Hepatocyte (in vitro differentiated cells): ENCODE data around the gene SMNDC1. TPM values are rescaled to one million over a fixed set of nuclear protein-coding genes. Genes with fewer than 3 reads are reported as not detected.

Experiments
- DNase-seq: peaks from one replicate; pipeline ENCODE4 v3.0.0-alpha.2; 2016; ENCODE audit warnings: low spot score
- H2AFZ ChIP-seq: fragments of 200-600 bp; sonication (generic); 2 replicates; pipeline ENCODE4 v1.6.0; 2016; ENCODE audit warnings: antibody characterized with exemption, mild to moderate bottlenecking
- H3K27ac ChIP-seq: fragments of 200-600 bp; sonication (generic); 2 replicates; pipeline ENCODE4 v1.5.1; 2016; ENCODE audit warnings: mild to moderate bottlenecking
- H3K27me3 ChIP-seq: fragments of 200-600 bp; sonication (generic); 2 replicates; pipeline ENCODE4 v1.6.1; 2016
- H3K36me3 ChIP-seq: fragments of 200-600 bp; sonication (generic); replicated peaks from 2 replicates; pipeline ENCODE4 v1.5.1; 2016; ENCODE audit warnings: low read depth; ENCODE audit not compliant: insufficient read depth
- H3K4me1 ChIP-seq: fragments of 200-600 bp; sonication (generic); 2 replicates; pipeline ENCODE4 v1.5.1; 2016; ENCODE audit warnings: mild to moderate bottlenecking, moderate library complexity; ENCODE audit not compliant: insufficient read depth
- H3K4me2 ChIP-seq: fragments of 200-600 bp; sonication (generic); 2 replicates; pipeline ENCODE4 v1.6.0; 2016
- H3K4me3 ChIP-seq: fragments of 200-600 bp; sonication (generic); 2 replicates; pipeline ENCODE4 v1.5.1; 2016; ENCODE audit warnings: mild to moderate bottlenecking
- H3K79me2 ChIP-seq: fragments of 200-600 bp; sonication (generic); 2 replicates; pipeline ENCODE4 v1.6.0; 2017; ENCODE audit warnings: mild to moderate bottlenecking
- H3K9me2 ChIP-seq: fragments of 200-600 bp; sonication (generic); replicated peaks from 2 replicates; pipeline ENCODE4 v1.6.0; 2017; ENCODE audit warnings: mild to moderate bottlenecking; ENCODE audit not compliant: insufficient read depth
- H3K9me3 ChIP-seq: fragments of 200-600 bp; sonication (generic); 2 replicates; pipeline ENCODE4 v1.5.1; 2016; ENCODE audit warnings: low read depth, mild to moderate bottlenecking
- H4K20me1 ChIP-seq: fragments of 200-600 bp; sonication (generic); 2 replicates; pipeline ENCODE4 v1.6.0; 2016; ENCODE audit warnings: mild to moderate bottlenecking; ENCODE audit not compliant: insufficient read depth, poor library complexity, severe bottlenecking
- CTCF ChIP-seq: fragments of 200-600 bp; sonication (generic); IDR thresholded peaks from 2 replicates; pipeline ENCODE4 v1.5.1; 2016; ENCODE audit warnings: antibody characterized with exemption, mild to moderate bottlenecking; ENCODE audit not compliant: poor library complexity
- EZH2 ChIP-seq: fragments of 200-600 bp; sonication (generic); IDR thresholded peaks from 2 replicates; pipeline ENCODE4 v1.6.1; 2016; ENCODE audit warnings: antibody characterized with exemption, mild to moderate bottlenecking, borderline replicate concordance
- EZH2phosphoT487 ChIP-seq: fragments of 200-600 bp; sonication (generic); IDR thresholded peaks from one replicate; pipeline ENCODE4 v1.6.1; 2018; ENCODE audit warnings: antibody characterized with exemption, mild to moderate bottlenecking, low read depth, moderate library complexity; ENCODE audit not compliant: unreplicated experiment, severe bottlenecking
- WGBS: methylation state at CpG from one replicate; pipeline ENCODE4 v1.1.6; 2016; ENCODE audit warnings: low lambda C conversion rate; ENCODE audit errors: missing lambda C conversion rate; 5-methylcytosine and 5-hydroxymethylcytosine counted together
- polyA plus RNA-seq: library from polyadenylated mRNA; unstranded; fragments of >200 nt; fragmentation: Nextera tagmentation; extraction: Ambion mirVana; gene quantifications from 2 replicates; pipeline ENCODE4 v1.2.1, GENCODE V29; 2016
- total RNA-seq: library from RNA; depleted of rRNA; stranded (reverse); fragments of >200 nt; gene quantifications from 2 replicates; pipeline ENCODE4 v1.2.3, GENCODE V29; 2014

Gene SMNDC1
- total and polyA plus RNA-seq, 2 experiments from 2014 or later, result 13.6 to 14.3 TPM

GRCh38 chr10:110311357-110311949, 6.7 kb upstream of the SMNDC1 start:
- WGBS, result 3% methylated on average over 3 of the region's 3 CpGs
- no peaks in the 10 kb centered on the region for H3K9me2 ChIP-seq

GRCh38 chr10:110310741-110311140, 6.0 kb upstream of the SMNDC1 start:
- Histone ChIP-seq H3K79me2 (no peaks in the 10 kb centered on the region), H3K4me2 (no peak overlapping the region), H3K9me3 (no peaks in the 10 kb centered on the region), H3K4me3 (no peak overlapping the region), H2AFZ (no peak overlapping the region), H3K36me3 (no peaks in the 10 kb centered on the region), H3K27ac (no peak overlapping the region), H3K9me2 (no peaks in the 10 kb centered on the region), H3K27me3 (no peaks in the 10 kb centered on the region), H3K4me1 (no peaks in the 10 kb centered on the region), H4K20me1 (no peaks in the 10 kb centered on the region)
- no peak for DNase-seq
- 47% methylated on average over 3 of the region's 3 CpGs for WGBS
- no peak for TF ChIP-seq CTCF
- TF ChIP-seq EZH2, result no peak
- TF ChIP-seq EZH2phosphoT487, result no peak

More at GRCh38 chr10:110311357-110311949, 6.7 kb upstream of the SMNDC1 start:
- Histone ChIP-seq H3K4me1 (no peaks in the 10 kb centered on the region), H3K27me3 (no peaks in the 10 kb centered on the region), H3K36me3 (no peaks in the 10 kb centered on the region), H3K9me3 (no peaks in the 10 kb centered on the region), H3K4me2 (peak overlapping the region; percentile 35), H3K4me3 (no peak overlapping the region), H3K27ac (no peak overlapping the region), H3K79me2 (no peaks in the 10 kb centered on the region), H2AFZ (no peak overlapping the region), H4K20me1 (no peaks in the 10 kb centered on the region)
- TF ChIP-seq CTCF, result peak; percentile 78
- TF ChIP-seq EZH2, result no peak
- no peak for TF ChIP-seq EZH2phosphoT487
- DNase-seq, result peak; percentile 81

- Histone ChIP-seq H3K27me3 (no peaks in the 10 kb centered on the region), H3K27ac (no peak overlapping the region), H3K79me2 (peaks cover 17% of the 10 kb centered on the region), H3K4me1 (peaks cover 8% of the 10 kb centered on the region), H2AFZ (no peak overlapping the region), H4K20me1 (peaks cover 11% of the 10 kb centered on the region), H3K4me2 (no peak overlapping the region), H3K36me3 (no peaks in the 10 kb centered on the region), H3K9me2 (no peaks in the 10 kb centered on the region), H3K9me3 (no peaks in the 10 kb centered on the region), H3K4me3 (no peak overlapping the region)
- WGBS, result 81% methylated on average over 4 of the region's 4 CpGs
- no peak for DNase-seq
- TF ChIP-seq EZH2 (no peak), CTCF (no peak), EZH2phosphoT487 (no peak)
Observed at GRCh38 chr10:110307805-110308204, 3.1 kb upstream of the SMNDC1 start.
